Cardiac fibroblast (primary cell): Measurements from ENCODE around the gene TRIM38.
A peak's percentile ranks its signal among the peaks of the same experiment; 100 is the strongest.
"Not testable (repeated sequence)": the region's sequence is repeated elsewhere in the genome, so short reads cannot be mapped to it uniquely, and the experiment has no call there.

Source experiments
- DNase-seq, 2 donors: peaks; one replicate each; pipeline versions ENCODE4 v3.0.0 to v3.0.0-alpha.2; 2010; ENCODE audit warnings: low read depth in 2 of 2
- H3K4me3 ChIP-seq, 2 donors: replicated peaks in 1 of 2; 1 replicate in 1 of 2; 2 replicates in 1 of 2; pipeline ENCODE4 v1.5.1; 2011; ENCODE audit warnings: low read depth in 2 of 2, low read length in 2 of 2, mild to moderate bottlenecking in 2 of 2, moderate library complexity in 1 of 2
- CTCF ChIP-seq: IDR thresholded peaks from one replicate; pipeline ENCODE4 v1.5.1; 2011; ENCODE audit warnings: low read depth, mild to moderate bottlenecking, low read length, inconsistent platforms

TRIM38 gene

GRCh38 chr6:26003102-26003694 lies 40.6 kb downstream of the TRIM38 start:
- H3K4me3 ChIP-seq, result no peak overlapping the region
- peak; percentile 80 for TF ChIP-seq CTCF
- DNase-seq, result peak; percentile 69 to 74

GRCh38 chr6:26006086-26006939 lies 43.7 kb downstream of the TRIM38 start:
- no peak for DNase-seq
- H3K4me3 ChIP-seq, result no peak overlapping the region
- TF ChIP-seq CTCF, result no peak

GRCh38 chr6:26006940-26007305 lies 44.3 kb downstream of the TRIM38 start:
- not testable (repeated sequence) for H3K4me3 ChIP-seq, DNase-seq

GRCh38 chr6:26008470-26008869 lies 45.9 kb downstream of the TRIM38 start:
- DNase-seq, result no peak
- no peak for TF ChIP-seq CTCF
- H3K4me3 ChIP-seq, result no peak overlapping the region

GRCh38 chr6:26009817-26010216 lies 47.2 kb downstream of the TRIM38 start:
- no peak overlapping the region for H3K4me3 ChIP-seq
- no peak for DNase-seq
- no peak for TF ChIP-seq CTCF

- DNase-seq, result no peak
- TF ChIP-seq CTCF, result no peak
- H3K4me3 ChIP-seq, result no peak overlapping the region
Observed at GRCh38 chr6:26012061-26012460, 49.5 kb downstream of the TRIM38 start.

- DNase-seq, H3K4me3 ChIP-seq: not testable (repeated sequence)
Observed at GRCh38 chr6:26014386-26014785, 51.8 kb downstream of the TRIM38 start.
